Rectal smooth muscle tissue (tissue), 1 donor: ENCODE results near the gene HERC3.

Source experiments
- H3K27ac ChIP-seq: one replicate; pipeline ENCODE4 v1.7.0; 2013; ENCODE audit warnings: low read depth, low read length, inconsistent platforms
- H3K27me3 ChIP-seq: one replicate; pipeline ENCODE4 v1.7.0; 2013; ENCODE audit warnings: low read length; ENCODE audit not compliant: control insufficient read depth, insufficient read depth
- H3K36me3 ChIP-seq: one replicate; pipeline ENCODE4 v1.7.0; 2013; ENCODE audit warnings: low read length; ENCODE audit not compliant: control insufficient read depth, insufficient read depth
- H3K4me1 ChIP-seq: one replicate; pipeline ENCODE4 v1.7.0; 2013; ENCODE audit warnings: low read length; ENCODE audit not compliant: control insufficient read depth, insufficient read depth
- H3K4me3 ChIP-seq: one replicate; pipeline ENCODE4 v1.7.0; 2013; ENCODE audit warnings: low read length
- H3K9ac ChIP-seq: one replicate; pipeline ENCODE4 v1.7.0; 2013; ENCODE audit warnings: low read length

The HERC3 gene

DNA sequence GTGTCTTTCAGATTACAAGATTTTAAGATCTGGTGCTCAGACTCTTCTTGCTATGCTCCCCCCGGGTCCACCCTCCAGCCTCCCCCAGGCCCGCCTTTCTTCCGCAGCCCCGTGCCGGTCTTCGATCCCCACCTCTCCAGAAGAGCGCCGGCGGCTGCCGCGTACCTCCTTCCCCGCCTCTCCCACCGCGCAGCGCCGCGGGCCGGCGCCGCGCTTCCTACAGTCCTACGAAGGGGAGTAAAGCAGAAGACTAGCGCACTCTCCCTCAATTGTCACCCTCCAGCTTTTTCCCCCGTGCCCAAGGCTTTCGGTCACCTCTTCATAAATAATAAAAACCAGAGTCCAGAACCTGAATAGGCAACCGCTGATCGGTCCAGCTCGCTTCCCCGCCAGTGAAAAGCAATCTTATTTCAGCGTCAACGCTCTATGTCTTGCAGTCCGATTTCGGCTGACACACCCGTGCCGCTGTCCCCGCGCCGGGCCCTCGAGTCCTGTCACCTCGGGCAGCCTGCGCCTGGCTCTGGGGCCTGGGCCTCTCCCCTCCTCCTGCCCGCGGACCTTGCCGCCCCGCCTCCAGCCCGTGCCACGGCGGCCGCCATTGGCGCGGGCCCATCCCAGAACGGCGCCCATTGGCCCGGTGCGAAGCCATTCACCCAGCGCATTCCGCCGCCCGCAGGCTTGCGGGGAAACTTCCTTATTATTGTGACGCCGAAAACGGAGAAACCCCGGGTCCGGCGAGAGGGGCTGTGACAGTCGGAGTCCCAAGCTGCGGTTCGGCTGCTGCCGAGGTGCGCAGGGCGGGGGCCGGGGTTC, at the start of gene HERC3:
HERC3 (plus strand) TSS at position 694 of the 813 bp plus-strand sequence. CDS start 13,344 bp downstream, outside the sequence.
- no peaks in the 10 kb centered on the region for H3K27me3 ChIP-seq
- peaks cover 2% of the 10 kb centered on the region for H3K36me3 ChIP-seq
- peak within 1 kb of the TSS; percentile 90 for H3K4me3 ChIP-seq
- H3K9ac ChIP-seq: peak within 1 kb of the TSS; percentile 71
- H3K27ac ChIP-seq: peak within 1 kb of the TSS; percentile 90
- H3K4me1 ChIP-seq: peaks cover 8% of the 10 kb centered on the region

DNA sequence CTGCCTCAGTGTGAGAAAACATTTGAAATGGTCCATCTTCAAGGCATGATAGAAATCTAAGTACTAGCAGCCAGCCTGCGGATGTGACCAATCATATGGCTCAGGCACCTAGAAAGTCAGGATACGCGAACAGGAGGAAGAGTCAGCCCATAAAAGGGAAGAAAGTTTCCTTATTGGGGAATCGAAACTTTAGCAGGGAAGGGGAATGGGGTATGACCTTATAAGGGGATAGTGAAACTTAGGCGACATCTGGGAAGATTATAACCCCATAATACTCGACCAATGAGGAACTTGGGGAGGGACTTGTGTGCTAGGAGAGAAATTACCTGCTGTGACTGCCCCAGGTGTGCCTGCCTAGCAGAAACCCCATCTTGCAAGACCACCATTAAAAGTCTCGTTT, 42.5 kb upstream of the HERC3 start:
- H3K27me3 ChIP-seq: no peaks in the 10 kb centered on the region
- no peaks in the 10 kb centered on the region for H3K4me1 ChIP-seq
- H3K4me3 ChIP-seq: no peak overlapping the region
- H3K27ac ChIP-seq: no peak overlapping the region
- no peak overlapping the region for H3K9ac ChIP-seq
- no peaks in the 10 kb centered on the region for H3K36me3 ChIP-seq

GRCh38 chr4:88567591-88567990, 24.7 kb upstream of the HERC3 start:
- no peaks in the 10 kb centered on the region for H3K36me3 ChIP-seq
- no peak overlapping the region for H3K4me3 ChIP-seq
- H3K27ac ChIP-seq: no peak overlapping the region
- no peak overlapping the region for H3K9ac ChIP-seq
- H3K4me1 ChIP-seq: no peaks in the 10 kb centered on the region
- H3K27me3 ChIP-seq: no peaks in the 10 kb centered on the region

GRCh38 chr4:88570001-88570400, 22.3 kb upstream of the HERC3 start:
- Histone ChIP-seq H3K27me3 (no peaks in the 10 kb centered on the region), H3K4me1 (peaks cover 2% of the 10 kb centered on the region), H3K9ac (no peak overlapping the region), H3K27ac (no peak overlapping the region), H3K36me3 (no peaks in the 10 kb centered on the region), H3K4me3 (no peak overlapping the region)

DNA sequence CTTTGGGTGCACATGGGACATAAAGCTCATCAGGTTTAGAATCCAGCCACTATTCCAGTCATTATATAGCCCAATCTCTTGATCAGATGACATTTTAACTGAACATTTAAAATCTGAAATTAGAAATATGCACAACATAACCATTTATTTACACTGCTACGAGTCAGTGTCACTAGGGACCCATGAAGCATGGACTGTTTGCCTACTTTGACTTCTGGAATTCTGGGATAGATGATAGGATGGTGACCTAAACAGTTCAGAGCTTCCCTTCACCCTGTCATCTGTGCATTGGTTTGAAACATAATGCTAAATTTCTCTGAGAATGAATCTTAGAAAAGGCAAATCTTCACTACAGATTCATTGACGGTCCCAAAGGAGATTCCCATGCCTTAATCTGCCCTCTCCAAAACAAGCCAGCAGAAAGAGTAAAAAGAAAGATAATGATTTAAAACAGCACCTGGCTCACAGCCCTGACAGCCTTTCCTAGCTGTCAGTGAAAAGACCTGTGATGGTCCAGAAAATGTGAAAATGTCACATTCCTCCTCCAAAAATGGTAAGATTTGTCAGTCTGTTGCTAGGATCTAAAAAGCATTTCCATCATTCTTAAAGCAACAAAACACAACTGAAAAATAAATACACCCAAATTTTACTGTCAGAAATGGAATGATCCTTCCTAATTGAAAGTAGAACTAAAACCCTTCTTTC, 18.9 kb upstream of the HERC3 start:
- no peak overlapping the region for H3K27ac ChIP-seq
- no peaks in the 10 kb centered on the region for H3K27me3 ChIP-seq
- H3K9ac ChIP-seq: no peak overlapping the region
- peaks cover 2% of the 10 kb centered on the region for H3K4me1 ChIP-seq
- H3K36me3 ChIP-seq: no peaks in the 10 kb centered on the region
- H3K4me3 ChIP-seq: no peak overlapping the region

DNA sequence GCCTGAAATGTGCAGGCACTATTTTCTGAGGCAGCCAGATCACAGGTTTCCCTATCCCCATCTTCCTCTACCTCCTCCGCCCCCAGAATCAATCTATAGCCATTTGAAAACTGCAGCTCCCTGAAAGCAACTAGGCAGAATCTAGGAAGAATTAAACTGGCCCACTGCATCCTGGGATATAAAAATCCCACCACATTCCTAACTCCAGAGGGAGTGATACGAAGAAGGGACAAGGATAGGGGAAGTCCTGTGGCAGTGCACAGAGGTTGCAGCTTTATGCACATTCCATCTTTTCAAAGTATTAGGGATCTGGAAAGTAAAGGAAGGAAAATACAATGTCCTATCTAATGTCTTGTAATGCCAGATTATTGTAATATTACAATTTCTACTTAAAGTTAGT, 18.3 kb upstream of the HERC3 start:
- no peak overlapping the region for H3K4me3 ChIP-seq
- no peaks in the 10 kb centered on the region for H3K27me3 ChIP-seq
- H3K4me1 ChIP-seq: peaks cover 2% of the 10 kb centered on the region
- H3K9ac ChIP-seq: no peak overlapping the region
- no peaks in the 10 kb centered on the region for H3K36me3 ChIP-seq
- no peak overlapping the region for H3K27ac ChIP-seq

DNA sequence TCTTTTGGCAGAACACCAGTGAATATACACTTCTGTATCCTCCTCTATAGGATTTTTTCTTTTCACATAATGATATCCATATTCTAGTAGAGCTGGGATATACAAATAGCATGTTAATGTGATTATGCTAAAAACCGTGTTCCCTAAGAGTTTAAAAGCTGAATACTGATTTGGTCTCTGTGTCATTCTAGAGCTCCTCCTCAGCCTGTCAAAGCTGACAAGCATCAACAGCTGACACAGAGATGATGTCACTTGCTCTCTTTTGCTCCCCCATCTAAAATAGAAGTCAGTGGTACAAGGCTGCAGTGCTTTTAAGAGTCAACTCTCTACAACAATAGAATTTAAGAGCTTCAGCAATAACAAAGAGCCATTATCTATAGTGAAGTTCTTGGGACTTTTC, 17.1 kb upstream of the HERC3 start:
- Histone ChIP-seq H3K27ac (no peak overlapping the region), H3K4me3 (no peak overlapping the region), H3K9ac (no peak overlapping the region)

GRCh38 chr4:88582493-88582892, 9.8 kb upstream of the HERC3 start:
- no peaks in the 10 kb centered on the region for H3K4me1 ChIP-seq
- no peaks in the 10 kb centered on the region for H3K27me3 ChIP-seq
- no peak overlapping the region for H3K4me3 ChIP-seq
- H3K27ac ChIP-seq: no peak overlapping the region
- H3K36me3 ChIP-seq: no peaks in the 10 kb centered on the region
- H3K9ac ChIP-seq: no peak overlapping the region

More for the DNA sequence above, 17.1 kb upstream of the HERC3 start:
- no peaks in the 10 kb centered on the region for H3K36me3 ChIP-seq
- H3K4me1 ChIP-seq: peaks cover 2% of the 10 kb centered on the region
- no peaks in the 10 kb centered on the region for H3K27me3 ChIP-seq

DNA sequence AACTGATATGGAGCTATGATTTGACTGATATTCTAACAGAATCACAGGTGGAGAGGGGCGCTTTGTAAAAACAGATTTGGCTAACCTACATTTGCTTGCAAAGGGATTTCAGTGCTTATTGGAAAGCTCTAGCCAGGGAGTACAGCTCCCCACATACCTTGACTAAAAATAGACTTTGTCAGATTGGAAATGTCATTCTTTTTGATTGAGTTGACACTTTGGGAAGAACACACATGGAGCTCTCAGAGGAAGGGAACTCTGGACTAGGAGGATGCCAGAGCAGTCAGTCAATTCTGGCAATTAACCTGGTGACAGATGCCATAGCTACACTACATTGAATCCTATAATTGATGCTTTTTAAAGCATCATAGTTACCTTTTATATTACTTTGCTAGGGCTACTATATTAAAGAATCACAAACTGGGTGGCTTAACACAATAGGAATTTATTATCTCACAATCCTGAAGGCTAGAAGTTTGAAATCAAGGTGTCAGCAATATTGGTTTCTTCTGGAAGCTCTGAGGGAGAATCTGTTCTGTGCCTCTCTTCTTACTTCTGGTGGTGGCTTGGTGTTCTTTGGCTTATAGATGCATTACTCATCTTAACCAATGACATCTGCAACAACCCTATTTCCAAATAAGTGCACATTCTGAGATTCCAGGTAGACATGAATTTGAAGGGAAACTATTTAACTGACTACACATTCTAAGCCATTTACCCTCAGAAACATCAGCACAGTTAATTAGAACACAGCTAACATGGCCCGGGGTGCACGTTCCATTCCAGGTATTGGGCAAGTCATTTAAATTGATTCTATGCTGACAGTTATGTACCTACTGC, 8.4 kb upstream of the HERC3 start:
- Histone ChIP-seq H3K4me3 (no peak overlapping the region), H3K36me3 (no peaks in the 10 kb centered on the region), H3K9ac (no peak overlapping the region), H3K27me3 (no peaks in the 10 kb centered on the region), H3K27ac (no peak overlapping the region), H3K4me1 (no peaks in the 10 kb centered on the region)

DNA sequence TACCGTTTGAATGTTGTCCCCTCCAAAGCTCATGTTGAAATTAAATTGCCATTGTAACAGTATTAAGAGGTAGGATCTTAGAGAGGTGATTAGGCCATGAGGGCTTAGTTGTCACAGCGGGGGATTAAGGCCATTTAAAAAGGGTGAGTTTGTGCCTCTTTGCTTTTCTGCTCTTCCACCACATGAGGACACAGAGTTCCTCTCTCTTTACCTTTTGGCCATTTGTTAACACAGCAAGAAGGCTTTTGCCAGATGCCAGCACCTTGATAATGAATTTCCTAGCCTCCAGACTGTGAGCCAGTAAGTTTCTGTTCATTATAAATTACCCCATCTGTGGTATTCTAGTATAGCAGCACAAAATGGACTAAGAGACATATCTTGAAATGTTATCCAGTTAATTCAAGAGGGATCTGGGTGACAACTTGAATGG, 7.8 kb upstream of the HERC3 start:
- Histone ChIP-seq H3K9ac (no peak overlapping the region), H3K4me3 (no peak overlapping the region), H3K36me3 (no peaks in the 10 kb centered on the region), H3K27me3 (no peaks in the 10 kb centered on the region), H3K27ac (no peak overlapping the region), H3K4me1 (no peaks in the 10 kb centered on the region)

DNA sequence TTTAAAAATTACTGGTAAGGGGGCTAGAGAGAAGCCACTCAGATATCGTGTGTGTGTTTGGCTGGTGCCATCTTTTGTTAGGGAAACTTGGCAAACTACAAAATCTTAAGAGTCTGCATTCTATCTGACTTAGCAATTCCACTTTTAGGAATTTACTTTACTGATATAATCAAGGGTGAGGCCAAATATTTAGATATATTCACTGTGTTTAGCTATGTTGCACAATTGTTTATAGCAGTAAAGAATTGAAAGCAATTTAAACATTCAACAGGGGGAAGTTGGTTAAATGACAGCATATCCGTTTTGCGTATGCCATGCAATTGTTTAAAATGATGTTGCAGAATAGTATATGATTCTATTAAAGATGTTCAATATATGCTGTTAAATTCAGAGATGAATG, 6.4 kb upstream of the HERC3 start:
- no peaks in the 10 kb centered on the region for H3K36me3 ChIP-seq
- H3K4me3 ChIP-seq: no peak overlapping the region
- no peak overlapping the region for H3K27ac ChIP-seq
- H3K4me1 ChIP-seq: no peaks in the 10 kb centered on the region
- no peaks in the 10 kb centered on the region for H3K27me3 ChIP-seq
- no peak overlapping the region for H3K9ac ChIP-seq

- Histone ChIP-seq H3K4me1 (peaks cover 5% of the 10 kb centered on the region), H3K4me3 (no peak overlapping the region), H3K36me3 (no peaks in the 10 kb centered on the region), H3K27me3 (no peaks in the 10 kb centered on the region), H3K9ac (no peak overlapping the region), H3K27ac (no peak overlapping the region)
Observed at GRCh38 chr4:88587306-88587705, 5.0 kb upstream of the HERC3 start.
